ENCODE measurements around the gene PPM1M.

The PPM1M gene

DNA sequence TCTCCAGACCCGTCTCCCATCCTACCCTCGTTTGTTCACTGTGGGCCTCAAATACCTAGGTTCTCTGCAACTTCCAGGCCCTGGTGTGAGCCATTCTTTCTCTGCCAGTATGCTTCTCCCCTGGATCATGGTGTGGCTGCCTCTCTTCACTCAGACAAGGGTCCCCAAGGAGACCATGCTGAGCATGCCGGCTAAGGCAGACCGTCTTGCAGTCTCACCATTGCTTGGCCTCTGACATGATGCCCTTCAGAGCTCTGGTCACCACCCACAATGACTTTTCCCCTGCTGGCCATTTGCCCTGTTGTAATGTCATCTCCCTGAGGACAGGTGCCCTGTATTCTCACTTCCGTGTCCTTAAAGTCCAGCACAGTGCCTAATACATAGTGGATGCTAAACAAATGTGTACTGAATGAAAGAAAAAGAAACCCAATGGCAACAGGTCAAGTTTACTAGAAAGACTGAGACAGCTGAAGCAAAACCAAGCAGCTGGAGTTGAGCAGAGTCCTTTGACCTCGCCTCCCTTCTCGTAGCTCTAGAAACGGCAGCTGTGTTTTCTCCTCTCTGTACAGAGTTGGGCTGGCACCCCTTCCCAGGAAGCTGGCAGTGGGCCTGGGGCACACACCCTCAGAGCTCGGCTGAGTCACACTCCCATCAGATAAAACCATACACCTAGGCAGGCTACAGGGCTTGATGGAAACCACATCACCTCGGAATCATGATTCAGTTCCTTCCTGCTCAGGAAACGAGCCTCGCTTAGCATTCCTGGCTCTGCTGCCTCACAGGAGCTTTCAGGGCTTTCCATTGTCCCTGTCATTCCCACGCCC, 28.8 kb upstream of the PPM1M start:
- peak; percentile 51 for DNase-seq

DNA sequence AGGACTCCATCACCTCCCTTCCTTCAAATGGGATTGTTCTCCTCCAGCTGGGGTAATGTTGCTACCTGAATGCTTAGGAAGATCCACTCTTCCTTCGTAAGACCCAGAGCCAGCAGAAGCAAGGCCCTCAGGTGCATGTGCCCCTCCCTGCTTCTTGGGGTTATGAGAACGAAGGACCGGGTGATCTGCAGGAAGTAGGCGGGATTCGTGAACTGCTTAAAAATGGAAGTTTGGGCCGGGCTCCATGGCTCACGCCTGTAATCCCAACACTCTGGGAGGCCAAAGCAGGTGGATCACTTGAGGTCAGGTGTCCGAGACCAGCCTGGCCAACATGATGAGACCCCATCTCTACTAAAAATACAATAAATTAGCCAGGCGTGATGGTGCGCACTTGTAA, 28.2 kb upstream of the PPM1M start:
- no peak for DNase-seq

DNA sequence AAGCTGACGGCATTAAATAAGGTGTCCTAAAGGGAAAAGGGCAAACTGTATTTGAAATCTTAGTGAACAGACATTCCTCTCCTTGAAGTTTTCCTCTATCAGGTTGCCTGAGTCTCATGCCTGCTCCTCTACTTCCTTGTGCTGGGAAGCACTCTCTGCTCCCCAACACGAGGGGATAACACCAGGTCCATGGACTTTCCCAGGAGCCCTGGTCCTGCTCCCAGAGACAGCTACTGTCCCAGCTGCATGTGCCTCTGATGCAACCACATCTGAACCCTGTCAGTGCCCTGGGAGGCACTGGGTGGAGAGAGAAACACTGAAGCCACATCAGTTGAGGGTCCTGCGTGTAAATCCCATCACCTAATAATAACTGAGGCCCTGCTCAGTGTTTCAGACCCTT, 27.5 kb upstream of the PPM1M start:
- DNase-seq, result no peak

DNA sequence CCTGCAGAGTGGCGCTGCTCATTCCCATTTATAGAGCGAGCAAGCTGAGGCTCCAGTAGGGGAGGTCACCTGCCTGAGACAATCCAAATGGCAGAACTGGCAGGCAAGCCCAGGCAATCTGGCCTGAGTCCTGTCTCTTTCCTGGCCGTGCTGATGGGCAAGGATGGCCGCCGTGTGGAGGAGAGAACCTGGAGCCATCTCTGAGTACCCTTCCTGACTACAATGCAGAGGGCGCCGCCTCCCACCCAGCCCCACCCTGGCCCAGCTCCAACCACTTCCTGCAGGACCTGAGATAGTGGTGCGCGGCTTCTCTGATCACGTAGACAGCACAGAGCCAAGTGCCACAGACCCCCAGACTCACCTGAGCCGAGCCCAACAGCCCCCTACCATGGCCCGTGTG, 27.1 kb upstream of the PPM1M start:
- DNase-seq, result no peak

DNA sequence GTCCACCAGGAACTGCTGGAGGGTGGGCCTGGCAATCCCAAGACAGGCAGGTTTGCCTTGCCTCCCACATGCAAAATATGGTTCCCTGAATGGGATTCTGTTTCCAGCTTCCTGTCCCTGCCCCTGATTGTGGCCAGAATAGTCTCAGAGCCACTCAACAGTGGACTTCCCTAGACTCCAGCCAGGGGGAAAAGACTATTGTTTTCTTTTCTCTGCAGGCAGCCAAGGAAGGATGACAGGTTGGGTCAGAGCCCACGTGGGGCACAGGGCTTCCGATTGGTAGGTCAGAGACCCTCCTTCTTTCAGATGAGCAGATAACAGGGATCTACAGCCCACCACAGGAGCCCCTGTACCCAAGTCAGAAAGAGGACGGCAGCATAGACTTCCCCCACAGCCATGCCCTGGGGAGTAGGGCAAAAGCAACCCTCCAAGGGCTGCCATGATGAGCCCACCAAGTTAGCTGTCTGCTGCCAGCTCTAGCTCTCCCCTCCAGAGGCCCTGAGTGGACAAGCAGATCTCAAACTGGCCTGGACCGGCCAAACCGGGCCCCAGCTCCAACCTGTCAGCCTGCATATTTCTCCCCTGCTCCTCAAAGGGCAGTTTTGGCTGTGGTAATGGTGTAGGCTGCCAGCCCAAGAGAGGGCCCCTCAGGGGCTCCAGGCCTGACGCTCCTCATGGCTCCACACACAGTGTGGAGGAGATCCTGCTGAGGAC, 26.5 kb upstream of the PPM1M start:
- DNase-seq, result no peak

DNA sequence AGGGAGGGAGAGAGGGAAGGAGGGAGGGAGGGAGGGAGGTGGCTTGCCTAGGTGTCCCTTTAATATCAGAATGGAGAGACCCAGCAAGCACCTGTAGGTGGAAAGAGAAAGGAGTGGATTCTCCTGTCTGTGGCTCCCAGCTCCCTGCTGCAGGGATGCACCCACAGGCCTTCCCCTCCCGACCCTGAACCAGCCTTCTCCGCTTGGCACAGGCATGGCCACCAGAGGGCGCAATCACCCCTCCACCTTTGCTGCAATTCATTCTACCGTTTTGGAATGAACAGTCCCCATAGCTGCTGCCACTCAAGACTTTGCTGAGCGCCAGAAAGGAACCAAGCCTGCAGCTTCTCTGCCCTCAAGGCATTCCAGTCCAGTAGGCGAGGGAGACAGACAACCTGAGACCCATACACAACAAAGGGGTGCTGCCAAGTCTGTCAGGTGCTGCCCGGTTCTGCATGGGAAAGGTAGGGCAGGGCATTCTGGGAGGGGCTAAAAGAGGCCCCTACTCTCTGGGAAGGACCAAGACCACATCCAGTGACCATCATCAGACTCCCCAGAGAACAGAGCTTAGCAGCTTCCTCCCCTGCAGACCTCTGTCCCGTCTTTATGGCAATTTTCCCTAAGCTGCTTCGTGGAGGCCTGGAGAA, 25.1 kb upstream of the PPM1M start:
- DNase-seq, result peak; percentile 91

DNA sequence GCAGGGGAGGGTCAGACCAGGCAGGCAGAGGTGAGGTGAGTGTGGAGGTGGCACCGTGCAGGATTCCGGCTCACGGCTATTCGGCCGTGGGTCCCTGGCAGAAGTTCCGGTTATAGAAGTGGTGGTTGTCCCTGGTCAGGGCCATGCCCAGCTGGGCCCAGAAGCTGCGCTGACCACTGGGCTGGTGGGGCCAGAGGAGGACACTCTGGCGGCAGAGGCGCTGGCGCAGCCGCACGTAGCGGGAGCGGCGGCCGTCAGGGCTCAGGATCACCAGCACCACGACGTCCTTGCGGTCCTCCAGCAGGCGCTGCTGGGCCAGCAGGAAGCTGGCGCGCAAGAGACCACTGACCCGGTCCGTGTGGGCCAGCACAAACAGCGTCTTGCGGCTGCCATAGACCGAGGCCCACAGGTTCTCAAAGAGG, 24.4 kb upstream of the PPM1M start:
- no peak for DNase-seq

DNA sequence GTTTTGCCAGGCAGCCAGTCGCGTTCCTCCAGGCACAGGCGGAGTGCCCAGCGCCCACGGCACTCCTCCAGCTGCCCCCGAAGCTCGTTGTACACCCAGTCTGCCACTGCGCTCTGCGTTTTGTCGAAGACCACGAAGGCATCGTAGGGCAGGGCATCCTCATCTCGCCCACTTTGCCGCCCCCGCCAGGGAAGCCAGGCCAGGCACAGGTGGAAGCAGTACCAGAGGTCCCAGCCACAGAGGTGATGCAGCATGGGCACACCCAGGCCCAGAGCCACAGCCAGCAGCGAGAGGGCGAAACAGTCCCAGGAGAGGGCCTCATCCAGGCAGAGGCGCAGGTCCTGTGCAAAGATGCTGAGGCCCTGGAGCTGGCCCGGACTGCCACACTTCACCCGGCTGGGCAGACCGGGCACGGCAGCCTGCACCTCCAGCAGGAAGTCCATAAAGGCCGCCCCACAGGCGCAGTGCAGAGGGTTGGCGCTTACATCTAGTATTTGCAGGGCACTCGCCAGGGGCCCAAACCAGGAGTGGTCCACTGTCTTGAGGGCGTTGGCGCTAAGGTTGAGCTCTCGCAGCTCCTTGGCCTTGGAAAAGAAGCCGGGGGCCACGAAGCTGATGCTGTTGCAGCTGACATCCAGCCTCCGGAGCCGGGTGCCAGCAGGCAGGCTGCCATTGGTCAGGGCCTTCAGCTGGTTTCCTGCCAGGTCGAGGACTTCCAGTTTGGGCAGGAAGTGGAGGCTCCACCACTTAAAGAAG, 23.8 kb upstream of the PPM1M start:
- peak; percentile 61 for DNase-seq

DNA sequence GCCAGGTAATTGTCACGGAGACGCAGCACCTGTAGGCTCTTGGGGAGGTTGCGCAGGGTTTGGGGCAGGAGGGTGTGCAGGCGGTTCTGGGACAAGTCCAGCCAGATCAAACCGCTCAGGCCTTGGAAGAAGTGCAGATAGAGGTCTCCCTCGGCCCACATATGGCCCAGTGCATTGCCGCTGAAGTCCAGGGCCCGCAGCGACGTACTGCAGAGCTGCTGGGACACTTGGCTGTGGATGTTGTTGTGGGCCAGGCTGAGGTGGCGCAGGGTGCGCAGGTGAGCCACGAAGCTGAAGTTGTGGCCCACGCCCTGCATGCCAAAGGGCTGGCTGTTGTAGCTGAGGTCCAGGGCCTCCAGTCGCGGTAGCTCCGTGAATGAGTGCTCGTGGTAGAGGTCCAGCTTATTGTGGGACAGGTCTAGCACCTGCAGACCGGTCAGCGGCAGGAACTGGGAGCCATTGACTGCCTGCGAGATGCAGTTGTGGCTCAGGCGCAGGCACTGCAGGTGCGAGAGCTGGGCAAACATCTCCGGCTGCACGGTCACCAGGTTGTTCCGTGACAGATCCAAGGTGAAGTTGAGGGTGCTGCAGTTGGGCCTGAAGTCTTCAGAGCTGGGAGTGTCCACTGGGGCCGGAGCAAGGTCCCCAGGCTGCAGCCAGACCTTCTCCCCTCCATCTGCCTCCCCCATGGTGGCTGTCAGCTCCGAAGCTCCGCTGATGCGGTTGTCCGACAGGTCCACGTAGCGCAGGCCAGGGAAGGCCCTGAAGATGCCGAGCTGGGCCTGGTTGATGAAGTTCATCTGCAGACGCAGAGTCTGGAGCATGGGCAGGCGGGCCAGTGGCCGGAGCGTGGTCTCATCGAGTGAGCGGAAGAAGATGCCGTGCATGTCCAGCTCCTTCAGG, 23.0 kb upstream of the PPM1M start:
- DNase-seq, result no peak

DNA sequence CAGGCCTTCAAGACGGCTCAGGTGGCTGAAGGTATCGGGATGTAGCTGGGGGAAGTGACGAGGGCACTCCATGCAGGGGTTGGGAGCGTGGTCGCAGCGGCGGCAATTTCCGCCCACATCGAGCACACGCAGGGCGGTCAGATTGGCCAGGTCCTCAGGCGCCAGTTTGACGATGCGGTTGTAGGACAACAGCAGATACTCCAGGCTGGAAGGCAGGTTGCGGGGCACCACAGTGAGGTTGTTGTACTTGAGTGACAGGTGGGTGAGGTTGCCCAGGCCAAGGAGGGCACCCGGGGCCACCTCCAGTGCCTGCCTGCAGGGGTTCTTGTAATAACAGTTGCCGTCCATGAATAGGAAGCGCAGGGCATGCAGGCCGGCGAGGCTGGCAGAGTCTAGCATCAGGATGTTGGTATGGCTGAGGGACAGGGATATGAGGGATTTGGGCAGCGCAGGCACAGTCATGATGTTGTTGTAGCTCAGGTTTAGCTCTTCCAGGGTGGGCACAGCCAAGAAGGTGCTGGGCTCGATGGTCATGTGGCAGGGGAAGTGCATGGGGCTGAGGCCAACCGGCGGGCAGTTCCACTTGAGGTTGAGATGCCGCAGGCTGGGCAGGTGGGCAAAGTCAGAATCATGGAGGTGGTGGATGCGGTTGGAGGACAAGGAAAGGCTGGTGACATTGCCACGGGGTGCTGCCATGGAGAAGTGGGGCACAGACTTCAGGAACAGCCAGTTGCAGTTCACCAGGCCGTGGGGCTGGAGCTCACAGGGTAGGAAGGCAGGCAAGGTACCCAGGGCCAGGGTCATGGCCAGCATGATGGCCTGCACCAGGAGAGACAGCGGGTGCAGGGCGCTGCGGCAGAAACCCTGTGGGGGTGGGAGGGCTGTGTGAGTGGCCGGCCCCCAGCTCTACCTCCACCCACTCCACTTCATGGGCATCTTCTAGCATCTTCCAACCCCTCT, 21.8 kb upstream of the PPM1M start:
- DNase-seq, result no peak

DNA sequence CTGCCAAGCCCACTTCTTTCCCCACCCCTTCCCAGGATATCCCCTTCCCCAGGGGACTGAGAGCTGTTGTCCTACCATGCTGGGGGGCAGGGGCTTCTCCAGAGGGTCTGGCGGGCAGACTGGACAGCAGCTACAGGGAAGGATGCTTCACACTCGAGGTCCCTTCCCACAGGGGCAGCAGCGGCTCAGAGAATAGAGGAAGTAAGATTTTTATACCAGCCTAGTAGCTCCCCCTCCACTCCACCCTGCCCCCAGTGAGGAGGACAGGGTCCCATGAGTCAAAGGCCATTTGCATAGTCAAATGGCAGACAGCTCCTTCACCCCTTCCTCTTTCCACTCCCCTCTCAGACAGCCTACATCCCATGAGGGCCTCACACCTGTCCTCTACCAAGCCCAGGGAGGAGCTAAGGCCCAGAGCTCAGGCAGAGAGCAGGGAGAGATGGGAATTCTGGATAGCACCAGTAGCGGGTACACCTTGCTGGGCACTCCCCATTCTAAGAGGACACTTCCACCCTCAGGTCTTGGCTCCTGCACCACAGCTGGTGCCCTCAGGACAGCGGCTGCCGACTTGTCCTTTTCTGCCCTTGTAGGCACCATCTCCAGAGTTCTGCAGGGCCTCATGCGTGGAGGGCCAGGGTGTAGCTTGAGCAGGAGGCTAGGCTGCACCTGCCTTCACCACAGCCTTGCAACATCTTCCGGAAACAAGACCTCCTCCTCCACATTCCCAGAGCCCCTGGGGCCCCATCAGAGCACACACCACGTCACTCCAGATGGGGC, 19.9 kb upstream of the PPM1M start, which contains the start of gene TLR9:
TSS of gene TLR9 (minus strand) at position 194 of the 777 bp plus-strand sequence. CDS start at position 78, 116 bp downstream.
- DNase-seq, result no peak

DNA sequence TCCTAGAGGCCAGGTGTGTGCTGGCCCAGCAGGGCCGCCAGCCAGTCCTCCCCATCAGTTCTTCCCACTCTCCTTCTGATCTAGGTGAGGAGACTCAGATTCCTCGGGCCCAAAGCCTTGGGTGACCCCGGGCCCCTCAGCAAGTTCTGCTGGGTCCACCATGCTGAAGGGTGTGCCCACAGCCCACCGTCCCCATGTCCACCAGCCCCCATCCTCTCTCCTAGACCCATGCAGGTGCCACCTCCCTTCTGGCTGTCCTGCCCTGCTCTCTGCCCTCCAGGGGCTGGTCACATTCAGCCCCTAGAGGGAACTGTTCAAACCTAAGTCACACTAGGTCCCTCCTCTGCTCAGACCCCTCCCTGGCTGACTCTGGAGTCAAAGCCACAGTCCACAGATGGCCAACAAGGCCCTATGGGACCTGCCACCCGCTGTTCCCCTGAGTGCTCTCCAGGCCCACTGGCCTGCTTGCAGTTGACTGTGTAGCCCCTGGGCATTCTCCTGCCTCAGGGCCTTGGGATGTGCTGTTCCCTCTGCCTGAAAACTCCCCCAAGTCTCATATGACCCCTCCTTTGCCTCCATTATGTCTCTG, 19.2 kb upstream of the PPM1M start:
- DNase-seq, result no peak

DNA sequence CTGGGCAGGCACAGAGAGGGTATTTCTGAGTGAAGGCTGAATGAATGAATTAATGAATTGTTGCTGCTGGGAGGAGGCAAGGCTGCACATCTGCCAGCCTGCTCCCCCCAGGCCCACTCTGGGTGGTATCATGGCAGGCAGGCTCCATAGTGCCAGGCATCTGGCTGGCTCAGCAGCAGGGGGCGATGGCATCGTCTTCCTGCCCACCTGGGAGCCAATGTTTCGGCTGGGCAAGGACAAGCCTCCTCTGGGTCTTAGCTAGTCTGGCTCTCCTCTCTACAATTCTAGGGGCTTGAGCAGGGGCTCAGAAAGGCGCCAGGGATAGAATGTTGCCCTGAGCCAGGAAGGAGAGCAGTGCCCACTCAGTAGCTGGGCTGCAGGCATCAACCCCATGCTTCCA, 18.4 kb upstream of the PPM1M start:
- DNase-seq, result no peak

DNA sequence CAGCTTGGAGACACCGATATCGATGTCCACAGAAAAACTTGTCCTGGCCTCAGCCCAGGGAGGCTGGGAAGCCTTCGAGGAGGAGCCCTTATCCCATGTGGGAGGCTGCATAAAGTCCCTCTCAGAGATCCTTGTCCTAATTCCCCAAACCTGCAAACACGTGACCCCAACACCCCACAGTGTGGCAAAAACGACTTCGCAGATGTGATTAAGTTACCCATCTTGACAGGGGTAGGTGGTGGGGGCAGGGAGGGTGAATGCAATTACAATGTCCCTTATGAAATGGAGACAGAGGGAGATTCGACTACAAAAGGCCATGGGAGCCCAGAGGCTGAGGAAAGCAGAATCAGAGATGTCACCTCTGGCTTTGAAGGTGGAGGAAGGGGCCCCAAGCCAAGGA, 17.8 kb upstream of the PPM1M start:
- DNase-seq, result no peak

DNA sequence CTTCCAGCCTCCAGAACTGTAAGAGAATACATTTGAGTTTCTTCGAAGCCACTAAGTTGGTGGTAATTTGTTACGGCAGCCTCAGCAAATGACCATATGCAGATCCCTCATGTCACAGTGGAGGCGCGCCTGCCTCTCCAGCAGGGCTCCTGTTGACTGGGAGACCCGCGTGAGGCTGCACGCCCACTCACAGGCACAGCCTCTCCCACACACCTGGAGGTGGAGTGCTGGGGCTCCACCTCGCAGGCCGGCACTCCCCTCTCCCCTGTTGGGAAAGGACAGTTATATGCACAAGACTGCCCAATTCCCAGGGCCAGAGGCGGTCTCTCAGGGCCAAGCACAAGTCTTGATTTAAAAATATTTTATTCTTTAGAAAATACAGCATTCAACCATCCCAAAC, 17.3 kb upstream of the PPM1M start:
- DNase-seq, result no peak

DNA sequence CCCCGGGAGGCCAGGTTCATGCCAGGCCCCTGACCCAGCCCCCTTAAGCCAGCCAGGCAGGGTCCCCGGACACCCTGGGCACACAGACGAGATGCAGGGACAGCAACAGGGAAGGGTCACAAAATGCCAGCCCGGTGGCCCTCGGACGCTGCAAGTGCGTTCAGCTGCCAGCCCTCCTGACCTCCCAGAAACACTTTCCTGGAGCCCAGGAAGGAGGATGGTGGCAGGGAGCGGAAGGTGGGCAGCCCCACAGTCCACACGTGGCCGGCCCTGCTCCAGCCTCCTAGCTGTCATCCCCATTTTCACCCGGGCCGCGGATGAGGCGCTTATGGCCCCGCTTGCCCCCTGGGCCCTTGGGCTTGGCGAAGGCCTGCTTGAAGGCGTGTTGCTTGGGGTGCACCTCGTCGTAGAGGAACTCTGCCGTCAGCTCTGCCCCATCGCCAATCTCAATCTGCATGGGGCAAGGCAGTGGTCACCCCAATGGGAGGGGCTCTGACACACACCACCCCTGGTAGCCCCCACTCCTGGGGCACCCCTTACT, 16.7 kb upstream of the PPM1M start:
- DNase-seq, result no peak

DNA sequence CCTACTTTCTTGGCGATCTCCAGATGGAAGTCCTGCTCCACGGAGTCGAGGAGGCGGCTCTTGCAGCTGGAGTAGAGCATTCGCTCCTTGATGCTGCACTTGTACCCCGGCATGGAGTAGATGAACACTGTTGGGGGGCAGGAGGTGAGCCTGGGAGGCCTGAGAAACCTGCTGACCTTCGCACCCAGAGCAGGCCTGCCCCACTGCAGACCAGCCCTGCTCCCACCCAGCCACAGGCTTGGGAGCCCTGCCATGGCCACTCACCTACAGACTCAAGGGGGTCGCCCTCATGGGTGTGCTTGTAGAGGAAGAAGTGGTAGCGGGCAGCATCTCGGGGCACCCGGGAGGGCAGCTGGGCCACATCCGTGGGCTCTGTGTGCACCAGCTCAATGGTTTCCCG, 15.9 kb upstream of the PPM1M start:
- DNase-seq, result no peak

DNA sequence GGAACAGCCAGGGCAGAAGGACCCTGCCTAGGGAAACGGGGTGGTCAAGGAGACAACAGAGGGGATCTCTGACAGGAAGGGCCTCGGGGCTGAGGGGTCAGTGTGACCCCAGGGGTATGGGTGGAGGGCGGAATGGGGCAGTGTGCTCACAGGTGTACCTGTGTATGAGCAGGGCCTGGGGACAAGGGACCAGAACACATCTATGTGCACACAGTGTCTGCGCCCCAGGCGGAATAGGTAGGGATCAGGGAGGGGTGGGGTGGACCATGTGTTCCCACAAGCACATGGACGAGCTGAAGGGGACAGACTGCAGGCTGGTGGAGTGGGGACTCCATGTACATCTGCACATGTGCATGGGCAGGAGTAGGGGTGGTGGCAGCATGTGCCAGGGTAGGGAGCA, 15.1 kb upstream of the PPM1M start:
- DNase-seq, result no peak

DNA sequence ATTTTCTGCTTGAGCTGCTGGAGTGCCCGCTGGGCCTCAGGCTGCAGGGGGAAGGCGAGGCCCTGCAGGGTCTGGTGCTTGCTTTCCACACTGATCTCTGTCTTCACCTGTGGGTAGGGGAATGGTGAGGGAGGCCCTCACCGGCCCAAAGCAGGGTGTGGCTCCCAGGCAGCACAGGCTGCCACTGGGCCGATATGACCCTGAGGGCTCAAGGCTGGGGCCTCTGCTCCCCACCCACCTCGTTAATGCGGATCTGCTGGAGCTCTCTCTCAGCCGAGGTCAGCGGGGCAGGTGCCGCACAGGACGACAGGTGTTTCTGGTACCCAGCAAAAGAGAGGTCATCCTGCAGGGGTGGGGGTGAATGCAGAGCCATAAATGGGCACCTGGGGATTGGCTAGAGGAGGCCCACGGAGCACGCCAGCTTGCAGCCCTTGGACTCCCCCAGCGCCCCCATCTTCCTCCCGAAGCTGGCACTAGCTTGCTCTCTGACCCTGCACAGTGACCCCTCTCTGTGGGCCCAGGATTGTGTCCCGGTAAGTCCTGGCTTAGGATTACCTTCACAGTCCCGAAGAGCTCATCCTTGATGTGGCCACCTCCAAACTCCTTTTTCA, 14.6 kb upstream of the PPM1M start:
- DNase-seq, result no peak
